Raji (cell line): ENCODE measurements around the gene TLK2.

Experiments
- POLR2A ChIP-seq: IDR thresholded peaks from 2 replicates; pipeline ENCODE4 v1.6.1; 2011; ENCODE audit warnings: low read depth, low read length, control low read depth; ENCODE audit not compliant: insufficient read depth

Gene TLK2

DNA sequence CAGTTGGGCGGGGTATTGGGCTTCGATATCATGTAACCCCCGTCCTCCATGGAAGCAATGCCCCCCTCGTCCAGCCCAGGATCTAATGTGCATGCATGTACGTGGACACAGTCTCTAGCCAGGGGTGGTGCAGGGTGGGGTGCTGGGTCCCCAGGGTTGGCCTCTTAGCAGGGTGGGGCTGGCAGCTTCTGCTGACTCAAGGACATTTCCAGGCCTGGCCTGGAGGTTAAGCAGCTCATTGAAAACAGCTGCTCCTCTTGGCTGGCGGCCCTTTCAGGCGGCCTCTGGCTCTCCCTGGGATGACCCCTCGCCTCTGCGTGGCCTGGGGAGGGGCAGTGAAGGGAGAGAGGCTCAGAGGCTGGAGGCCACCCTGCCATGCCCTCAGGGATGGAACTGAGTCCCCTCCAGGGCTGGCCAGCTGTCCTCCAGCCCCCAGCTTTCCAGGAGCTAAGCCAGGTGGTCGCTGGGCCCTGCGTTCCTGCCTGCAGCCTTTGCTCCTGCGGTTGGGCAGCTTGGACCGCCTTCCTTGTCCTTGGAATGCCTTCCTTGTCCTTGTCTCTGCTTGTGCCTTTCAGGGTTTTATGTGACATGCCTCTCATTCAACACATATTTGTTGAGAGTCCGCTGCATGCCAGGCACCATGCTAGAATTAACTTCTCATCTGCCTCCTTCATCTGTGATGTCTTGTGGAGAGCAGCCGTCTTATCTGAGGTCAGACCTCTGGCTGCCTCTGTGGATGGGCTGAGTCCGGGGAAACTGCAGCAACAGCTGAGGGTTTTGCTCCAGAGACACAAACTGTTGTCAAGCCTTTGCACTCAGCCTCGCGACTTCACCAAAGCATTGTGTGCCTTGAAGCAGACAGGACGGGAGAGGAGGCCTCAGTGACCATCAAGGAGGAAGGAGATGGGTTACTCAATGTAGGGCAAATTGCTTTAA lies 175.5 kb downstream of the TLK2 start:
- no peak for TF ChIP-seq POLR2A

DNA sequence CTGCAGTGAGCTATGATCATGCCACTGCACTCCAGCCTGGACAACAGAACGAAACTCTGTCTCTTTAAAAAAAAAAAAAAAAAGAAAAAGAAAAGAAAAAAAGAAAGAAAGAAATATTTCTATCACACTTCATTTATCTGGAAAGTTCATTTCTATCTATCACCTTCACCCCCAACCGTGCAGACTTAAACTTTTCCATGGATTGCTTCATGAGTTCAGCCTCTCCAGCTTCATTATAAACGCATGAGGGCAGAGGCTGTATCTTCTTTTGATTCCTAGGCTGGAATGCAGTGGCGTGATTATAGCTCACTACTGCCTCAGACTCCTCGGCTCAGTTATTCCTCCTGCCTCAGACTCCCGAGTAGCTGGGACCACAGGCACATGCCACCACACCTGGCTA lies 177.0 kb downstream of the TLK2 start:
- no peak for TF ChIP-seq POLR2A

GRCh38 chr17:62656446-62656845 lies 177.8 kb downstream of the TLK2 start:
- no peak for TF ChIP-seq POLR2A

GRCh38 chr17:62657145-62657665 lies 178.6 kb downstream of the TLK2 start:
- no peak for TF ChIP-seq POLR2A

GRCh38 chr17:62657690-62658089 lies 179.1 kb downstream of the TLK2 start:
- TF ChIP-seq POLR2A, result no peak

DNA sequence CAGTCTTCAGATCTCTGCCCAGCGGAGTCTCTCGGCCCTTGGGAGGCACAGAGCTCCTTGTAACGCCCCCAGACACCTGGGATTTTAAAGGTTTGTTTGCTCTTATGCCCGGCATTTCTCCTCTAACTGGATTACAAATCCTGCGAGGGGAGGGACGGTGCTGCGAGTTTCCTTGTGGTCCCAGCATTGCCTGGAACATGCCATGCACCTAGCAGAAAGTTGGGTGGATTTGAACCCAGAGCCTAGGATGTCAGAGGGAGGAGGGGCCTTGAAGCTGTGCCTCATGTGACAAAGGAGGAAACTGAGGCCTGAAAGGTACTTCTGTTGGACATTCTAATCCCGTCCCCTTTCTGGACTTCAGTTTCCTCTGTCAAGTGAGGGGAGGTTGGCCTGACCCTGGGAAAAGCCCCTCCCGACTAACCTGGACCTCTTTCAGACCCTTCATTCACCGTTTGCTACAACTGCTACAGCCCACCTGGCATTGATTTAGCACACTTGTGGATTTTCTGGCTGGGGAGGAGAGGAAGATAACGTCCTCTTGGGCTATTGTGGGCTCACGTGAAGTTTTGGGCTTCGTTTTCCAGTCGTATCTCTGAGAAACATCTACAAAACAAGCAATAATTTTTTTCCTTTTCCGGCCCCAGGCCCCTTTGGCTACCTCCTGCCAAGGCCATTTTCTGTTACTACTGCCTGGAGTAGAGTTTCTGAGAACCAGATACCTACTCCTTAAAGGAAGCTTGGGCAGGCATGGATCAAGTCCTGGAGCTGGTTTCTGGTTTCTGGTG lies 179.7 kb downstream of the TLK2 start:
- TF ChIP-seq POLR2A, result no peak

DNA sequence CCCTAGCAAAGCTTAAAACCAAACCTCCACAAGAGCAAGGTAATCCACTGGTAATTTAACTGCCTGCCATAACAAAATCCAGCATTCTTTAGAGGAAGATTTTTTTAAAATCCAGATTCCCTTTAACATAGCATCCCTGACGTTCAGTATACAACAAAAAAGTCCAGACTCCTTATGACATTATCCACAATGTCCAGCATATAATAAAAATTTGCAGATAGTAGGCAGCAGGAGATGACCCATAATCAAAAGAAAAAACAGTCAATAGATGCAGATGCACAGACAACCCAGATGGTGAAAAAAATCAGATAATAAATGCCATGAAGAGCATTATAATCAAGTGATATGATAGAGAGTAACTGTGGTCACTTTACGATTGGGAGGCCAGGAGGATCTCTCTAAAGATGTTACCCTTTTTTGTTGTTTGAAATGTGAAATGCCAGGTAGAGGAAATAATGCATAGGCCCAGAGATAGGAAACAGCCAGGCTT lies 182.0 kb downstream of the TLK2 start:
- TF ChIP-seq POLR2A, result no peak

DNA sequence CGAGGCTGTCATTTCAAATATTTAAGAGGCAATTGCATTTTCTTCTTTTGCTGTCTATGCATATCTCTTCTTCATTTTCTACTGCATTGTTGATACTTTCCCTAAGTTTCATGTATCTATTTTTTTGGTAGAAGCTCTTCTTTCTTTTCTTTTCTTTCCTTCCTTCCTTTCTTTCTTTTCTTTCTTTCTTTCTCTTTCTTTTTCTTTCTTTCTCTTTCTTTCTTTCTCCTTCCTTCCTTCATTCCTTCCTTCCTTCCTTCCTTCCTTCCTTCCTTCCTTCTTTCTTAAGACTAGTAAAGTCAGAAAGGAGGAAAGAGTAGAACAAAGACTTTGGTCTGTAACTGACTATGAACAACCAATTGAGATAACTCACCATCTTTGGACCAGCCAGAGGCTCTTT lies 182.7 kb downstream of the TLK2 start:
- TF ChIP-seq POLR2A, result no peak

DNA sequence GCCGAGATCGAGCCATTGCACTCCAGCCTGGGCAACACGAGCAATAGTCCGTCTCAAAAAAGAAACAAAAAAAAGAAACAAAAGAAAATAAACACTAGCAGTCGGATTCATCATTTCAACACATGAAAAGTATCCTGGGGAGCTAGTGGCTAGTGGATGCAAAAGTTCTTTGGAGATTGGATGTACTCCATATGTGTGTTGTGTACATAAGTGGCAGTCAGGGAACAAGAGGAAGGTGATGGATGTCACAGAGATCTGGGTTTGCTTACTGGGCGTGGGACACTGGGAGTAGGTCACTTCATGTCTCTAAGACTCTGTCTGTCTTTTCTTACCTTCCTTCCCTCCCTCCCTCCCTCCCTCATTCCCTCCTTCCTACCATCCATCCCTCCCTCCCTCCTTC lies 184.2 kb downstream of the TLK2 start:
- no peak for TF ChIP-seq POLR2A
